ENCODE data around the gene LCA5. TPM values are rescaled to one million over a fixed set of nuclear protein-coding genes. Genes with fewer than 3 reads are reported as not detected.
"Not testable (repeated sequence)": the region's sequence is repeated elsewhere in the genome, so short reads cannot be mapped to it uniquely, and the experiment has no call there.

Gene LCA5
- 0.07 and 0.09 TPM in 2 replicates for total RNA-seq

DNA sequence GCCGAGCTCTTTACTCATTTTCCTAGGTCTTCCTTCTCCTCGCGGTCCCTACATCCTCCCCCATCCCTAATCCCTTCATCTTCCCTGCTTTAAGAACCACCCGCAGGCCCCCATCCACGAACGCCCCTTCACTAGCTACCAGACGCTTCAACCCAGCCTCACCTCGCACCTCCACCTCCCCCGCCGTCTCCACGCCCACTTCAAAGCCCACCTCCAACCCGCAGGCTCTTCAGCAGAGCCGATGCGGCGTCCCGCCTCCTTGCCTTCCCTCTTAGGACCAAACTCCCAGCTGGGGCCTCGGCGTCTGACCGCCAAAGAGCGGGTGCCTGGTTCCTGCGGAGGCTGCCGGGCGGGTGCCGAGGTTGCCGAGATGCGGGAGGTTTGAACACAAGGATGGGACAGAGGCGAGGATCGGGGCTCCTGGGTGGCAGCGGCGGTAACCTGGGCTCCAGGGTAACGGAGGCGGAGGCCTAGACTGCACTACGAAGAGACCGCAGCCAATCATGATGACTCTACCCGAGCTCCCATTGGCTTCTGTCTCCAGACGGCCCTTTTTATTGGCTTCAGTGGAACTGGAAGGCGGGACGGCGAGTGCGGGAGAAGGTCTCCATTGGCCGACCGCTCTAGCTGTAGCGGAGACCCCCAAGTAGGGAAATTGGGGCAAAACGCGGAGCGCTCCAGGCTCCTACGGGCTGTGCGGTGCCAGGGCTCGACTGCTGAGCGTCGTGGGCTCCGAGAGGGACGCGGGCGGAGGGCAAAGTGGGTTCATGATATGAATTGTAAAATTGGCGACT, at the start of gene LCA5:
TSS of gene LCA5 (minus strand) at position 477 of the 794 bp plus-strand sequence. CDS start 18,536 bp downstream, outside the sequence.
- intact Hi-C loops (cut with micrococcal nuclease): loop anchor here (1.0 to 10.0 kb wide), 6 partner anchors 304 to 672 kb away; partner anchors contain the start of genes BCKDHB, IRAK1BP1 and PHIP

DNA sequence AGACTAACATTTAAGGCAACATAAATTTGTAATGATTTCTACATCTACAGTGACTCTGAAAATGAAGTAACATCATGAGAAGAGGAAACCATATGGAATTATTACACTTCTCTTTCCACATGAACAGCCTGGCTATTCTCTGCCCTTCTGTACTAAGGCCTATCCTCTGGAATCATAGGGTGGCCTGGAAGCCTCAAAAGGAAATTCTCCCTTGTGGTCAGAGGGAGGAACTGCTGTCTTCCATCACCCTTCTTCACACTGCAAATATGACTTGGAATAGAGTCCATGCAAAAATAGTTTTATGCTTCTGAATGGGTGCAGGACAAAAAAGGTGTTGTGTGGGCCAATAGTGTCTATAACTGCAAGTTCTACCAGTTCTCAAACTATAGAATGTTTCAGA, 49.3 kb upstream of the LCA5 start:
- intact Hi-C loops (cut with micrococcal nuclease): no loop called here

DNA sequence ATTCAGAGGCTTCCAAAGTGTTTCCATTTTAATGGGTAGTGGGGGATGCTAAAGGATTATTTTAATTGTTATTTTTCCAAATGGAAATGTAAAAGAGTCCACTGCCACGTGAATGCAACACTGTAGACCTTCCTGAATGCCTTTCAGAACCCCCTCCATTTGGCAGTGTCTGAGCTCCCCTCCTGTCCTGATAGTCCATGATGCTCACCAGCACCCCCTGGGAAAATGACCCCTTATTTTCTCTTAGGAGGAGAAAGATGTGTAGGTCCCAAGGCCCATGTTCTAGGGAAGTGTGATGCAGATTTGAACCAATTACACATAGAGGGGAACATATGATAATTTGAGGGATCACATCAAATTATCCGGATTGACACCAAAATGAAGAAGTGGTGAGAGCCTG, 47.1 kb upstream of the LCA5 start:
- intact Hi-C loops (cut with micrococcal nuclease): no loop called here

DNA sequence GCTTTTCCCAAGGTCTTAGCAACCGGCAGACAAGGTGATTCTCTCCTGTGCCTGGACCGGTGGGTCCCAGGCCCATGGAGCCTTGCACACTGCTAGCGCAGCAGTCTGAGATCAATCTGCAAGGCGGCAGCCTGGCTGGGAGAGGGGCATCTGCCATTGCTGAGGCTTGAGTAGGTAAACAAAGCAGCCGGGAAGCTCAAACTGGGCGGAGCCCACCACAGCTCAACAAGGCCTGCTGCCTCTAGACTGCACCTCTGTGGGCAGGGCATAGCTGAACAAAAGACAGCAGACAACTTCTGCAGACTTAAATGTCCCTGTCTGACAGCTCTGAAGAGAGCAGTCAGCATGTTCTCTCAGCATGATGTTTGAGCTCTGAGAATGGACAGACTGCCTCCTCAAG, 40.7 kb upstream of the LCA5 start:
- intact Hi-C loops (cut with micrococcal nuclease): not testable (repeated sequence)

DNA sequence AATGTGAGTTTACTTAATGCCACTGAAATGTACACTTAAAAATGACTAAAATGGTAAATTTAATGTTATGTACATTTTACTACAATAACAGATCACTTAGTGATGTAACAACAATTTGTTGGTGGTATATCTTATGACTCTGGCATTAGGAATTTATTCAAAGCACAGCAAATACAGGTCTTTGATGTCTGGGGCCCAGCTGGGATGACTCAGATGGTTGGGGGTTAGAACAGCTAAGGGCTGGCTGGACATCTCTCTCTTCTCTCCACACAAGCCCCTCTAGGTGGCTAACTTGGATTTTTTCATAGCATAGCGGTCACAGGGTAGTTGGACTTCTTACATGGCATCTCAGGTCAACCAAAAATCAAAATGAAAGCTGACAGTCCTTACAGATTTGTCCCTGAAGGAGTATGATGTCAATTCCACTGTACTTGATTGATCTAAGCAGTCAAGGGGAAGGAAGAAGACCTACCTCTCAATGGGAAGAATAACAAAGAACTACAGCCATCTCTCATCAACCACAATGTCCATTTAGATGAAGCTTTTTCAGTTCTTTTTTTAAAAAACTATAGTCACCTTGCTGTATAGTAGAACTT, 37.5 kb upstream of the LCA5 start:
- intact Hi-C loops (cut with micrococcal nuclease): no loop called here

DNA sequence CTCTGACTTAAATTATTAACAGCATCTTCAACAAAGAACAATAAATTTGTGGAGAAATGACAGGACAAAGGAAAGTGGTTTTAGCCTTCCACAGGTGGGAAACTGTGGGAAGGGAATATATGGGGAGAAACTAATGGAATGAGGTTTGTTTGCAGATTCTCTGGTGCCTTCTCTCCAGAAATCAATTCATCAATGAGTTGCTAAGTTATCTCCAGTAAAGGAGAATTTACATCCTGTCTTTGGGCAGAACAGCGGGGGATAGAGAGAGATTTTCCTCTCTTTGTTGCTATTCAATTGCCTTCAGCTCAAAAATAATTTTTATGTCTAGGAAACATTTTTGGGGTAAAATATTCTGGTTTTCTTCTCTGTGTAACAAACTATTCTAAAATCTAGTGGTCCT, 36.9 kb upstream of the LCA5 start:
- intact Hi-C loops (cut with micrococcal nuclease): no loop called here

DNA sequence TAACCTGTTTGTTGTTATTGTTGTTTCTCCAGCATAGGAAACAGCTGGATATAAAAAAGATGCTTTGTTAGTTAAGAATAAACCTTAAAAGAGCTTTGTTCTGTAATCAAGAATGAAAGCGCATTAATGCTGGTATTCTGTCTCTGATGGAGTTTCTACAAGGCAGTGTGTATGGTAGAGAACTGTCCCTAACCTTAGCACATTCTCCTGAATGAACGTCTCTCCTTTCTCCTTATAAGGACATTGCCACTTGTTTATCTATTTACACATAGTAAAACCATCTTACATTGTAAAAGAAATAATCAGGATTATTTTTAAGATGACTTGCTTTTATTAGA, 33.8 kb upstream of the LCA5 start:
- intact Hi-C loops (cut with micrococcal nuclease): loop anchor here (2.0 kb wide), 2 partner anchors 244 to 298 kb away; no protein-coding TSS in a partner anchor

DNA sequence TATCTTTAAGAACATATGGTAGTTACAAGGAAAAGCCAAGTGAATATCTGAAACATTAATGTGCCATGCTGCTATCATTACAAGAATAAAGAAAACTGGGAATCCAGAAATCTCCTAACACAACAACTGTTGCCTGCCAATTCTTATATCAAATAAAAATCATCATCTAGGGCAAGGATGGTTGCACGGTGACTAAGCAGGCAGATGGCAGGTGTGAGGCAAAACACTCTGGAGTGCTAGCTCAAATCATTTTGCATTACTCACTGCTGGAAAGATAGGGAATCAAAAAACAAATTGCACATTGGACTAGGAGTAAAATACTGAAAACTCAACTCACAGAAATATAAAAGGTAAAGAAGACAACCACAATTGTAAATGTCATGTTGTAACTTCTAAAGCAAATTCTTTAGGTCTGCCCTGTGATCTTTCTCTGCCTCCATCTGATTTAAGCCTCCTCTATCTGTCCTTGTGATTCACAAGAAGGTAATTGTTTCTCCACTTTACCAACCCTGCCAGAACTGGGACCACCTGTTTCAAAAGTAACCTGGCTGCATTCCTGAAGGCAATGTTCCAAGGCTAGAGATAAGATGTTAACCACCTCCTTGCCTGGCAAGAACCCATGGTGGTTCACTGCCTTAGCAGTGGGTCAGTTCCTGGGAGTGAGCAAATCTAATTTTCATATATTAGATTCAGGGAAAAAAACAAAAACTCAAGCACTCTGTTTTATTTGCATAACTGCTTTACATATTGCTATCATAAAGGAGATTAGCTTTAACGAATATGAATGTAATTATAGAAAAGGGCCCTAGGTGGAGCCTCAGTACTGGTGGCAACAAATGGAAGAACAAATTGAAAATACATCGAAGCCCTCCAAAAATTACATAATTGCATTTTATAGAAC, 33.1 kb upstream of the LCA5 start:
- intact Hi-C loops (cut with micrococcal nuclease): loop anchor here (1.0 to 2.0 kb wide), 4 partner anchors 102 to 298 kb away; no protein-coding TSS in a partner anchor

DNA sequence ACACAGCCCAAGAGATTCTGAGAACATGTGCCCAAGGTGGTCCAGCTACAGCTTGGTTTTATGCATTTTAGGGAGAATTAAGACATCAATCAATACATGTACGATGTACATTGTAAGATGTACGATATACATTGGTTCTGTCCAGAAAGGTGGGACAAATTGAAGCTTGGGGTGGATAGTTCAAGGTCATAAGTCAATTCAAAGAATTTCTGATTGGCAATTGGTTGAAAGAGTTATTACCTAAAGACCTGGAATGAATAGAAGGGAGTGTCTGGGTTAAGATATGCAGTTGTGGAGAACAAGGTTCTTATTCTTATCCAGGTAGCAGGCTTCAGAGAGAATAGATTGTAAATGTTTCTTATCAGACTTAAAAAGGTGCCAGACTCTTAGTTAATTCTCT, 31.8 kb upstream of the LCA5 start:
- intact Hi-C loops (cut with micrococcal nuclease): loop anchor here (5.0 kb wide), 1 partner anchor 523 kb away; no protein-coding TSS in a partner anchor

DNA sequence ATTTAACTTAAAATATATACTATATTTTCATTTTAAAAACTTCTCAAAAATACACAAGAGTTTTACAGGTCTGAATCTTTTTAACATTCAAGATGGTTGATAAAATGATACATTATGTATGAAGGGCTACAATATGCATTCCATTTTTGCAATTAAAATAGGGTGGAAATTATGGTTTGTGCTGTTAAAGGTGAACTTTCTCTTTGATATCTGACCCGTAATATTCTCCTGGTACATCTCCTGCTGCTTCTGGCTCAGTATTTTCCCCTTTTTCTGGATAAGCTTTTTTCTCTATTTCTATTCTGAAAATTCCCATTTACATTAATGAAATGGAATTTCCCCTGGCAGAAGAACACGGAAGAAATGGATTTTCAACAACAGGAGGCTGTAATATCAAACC, 27.4 kb upstream of the LCA5 start:
- intact Hi-C loops (cut with micrococcal nuclease): loop anchor here (5.0 kb wide), 1 partner anchor 528 kb away; no protein-coding TSS in a partner anchor

DNA sequence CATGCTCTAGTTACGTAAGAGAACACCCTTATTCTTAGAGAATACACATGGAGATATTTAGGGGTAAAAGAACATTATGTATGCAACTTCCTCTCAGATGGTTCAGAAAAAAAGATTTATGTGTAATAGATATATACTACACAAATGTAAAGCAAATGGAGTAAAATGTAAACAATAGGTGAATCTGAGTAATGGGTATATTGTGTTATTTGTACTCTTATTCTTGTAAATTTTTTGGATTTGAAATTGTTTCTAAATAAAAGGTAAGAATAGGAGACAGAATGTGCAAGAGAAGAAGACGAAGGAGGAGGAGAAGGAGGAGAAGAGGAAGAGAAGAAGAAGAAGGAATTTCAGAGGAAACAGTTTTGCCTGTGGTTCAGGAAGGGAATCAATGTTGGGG, 22.5 kb upstream of the LCA5 start:
- intact Hi-C loops (cut with micrococcal nuclease): no loop called here

DNA sequence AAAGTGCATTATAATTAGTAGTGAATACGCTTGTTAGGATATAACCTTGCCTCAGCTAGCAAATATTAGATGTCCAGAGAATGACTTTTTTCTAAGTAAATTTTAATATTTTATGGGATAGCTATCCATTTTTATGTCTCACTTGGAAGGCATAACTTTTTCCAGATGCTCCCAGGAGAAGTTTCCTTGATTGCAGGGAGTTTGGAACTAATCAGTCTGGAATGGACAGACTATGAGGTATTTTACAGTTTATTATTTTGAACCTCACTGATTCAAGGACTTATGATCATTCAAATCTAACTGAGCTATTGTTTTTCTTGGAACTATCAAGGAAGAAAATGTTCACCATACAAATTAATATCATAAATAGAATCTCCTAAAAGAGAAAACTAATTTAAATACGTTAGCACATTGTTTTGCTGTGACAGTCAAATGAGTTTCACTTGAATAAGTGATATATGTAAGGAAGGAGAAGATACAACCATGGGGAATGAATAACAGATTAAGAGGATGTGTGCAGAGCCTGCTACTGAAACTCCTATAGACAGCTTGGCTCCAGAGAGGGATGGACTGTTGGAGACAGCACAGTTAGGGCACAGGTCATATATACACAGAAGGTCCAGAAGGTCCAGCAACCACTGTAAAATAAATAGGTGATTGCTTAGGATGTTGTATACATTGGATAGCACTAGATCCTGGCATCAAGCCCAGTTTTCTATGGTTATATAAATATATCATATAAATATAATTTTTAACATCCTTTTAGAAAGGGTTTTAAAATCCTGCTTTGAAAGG, 20.6 kb upstream of the LCA5 start:
- intact Hi-C loops (cut with micrococcal nuclease): no loop called here

DNA sequence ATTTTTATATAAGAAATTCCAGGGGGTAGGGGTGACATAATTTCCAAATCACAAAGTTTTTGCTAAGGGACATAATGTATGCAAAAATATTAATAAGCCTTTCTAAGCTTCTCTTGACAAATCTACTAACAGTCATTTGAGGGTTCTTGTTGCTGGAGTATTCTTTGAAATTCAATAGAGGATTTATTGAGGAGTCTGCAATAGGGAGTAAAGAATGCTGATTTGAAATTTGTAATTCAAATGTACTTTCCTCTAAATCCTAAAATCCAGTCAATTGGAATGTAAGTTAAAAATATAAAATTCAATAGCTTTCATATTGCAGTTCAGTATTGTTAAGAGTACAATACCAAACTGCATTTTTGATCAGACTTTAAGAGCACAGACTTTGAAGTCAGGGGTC, 17.1 kb upstream of the LCA5 start:
- intact Hi-C loops (cut with micrococcal nuclease): no loop called here

DNA sequence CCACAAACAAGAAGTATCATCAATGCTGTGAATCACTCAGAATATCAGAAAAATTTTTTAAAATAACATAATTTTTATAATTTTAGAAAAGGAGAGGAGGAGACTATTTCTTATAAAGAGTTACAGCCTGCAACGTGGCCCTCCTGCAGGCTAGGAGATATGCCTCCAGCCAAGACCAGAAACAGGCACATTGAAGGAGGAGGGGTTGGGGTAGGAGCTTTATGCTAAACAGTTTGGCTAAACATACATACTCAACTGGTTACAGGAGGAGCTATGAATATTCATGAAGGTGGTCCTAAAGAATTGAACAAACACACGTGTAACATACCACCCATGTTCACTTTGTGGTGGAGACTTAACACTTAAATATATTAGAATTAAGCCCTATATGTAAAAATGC, 14.2 kb upstream of the LCA5 start:
- intact Hi-C loops (cut with micrococcal nuclease): no loop called here

DNA sequence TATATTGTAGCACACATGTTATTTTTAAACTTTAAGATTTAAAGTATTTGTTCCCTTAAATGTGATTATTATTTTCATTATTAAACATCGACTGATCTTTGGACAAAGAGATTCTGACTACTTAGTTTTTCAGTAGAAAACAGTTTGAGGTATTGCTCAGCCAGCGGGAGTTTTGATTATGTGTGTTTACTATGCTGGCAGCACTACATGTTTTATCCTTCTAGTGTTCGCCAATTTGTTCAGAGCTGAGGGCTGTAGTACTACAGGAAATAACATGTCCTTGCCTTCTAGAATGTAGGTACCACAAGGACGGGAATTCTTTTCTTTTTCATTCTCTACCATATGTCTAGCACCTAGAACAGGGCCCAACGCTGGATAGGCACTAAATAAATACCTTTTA, 11.1 kb upstream of the LCA5 start:
- intact Hi-C loops (cut with micrococcal nuclease): no loop called here

DNA sequence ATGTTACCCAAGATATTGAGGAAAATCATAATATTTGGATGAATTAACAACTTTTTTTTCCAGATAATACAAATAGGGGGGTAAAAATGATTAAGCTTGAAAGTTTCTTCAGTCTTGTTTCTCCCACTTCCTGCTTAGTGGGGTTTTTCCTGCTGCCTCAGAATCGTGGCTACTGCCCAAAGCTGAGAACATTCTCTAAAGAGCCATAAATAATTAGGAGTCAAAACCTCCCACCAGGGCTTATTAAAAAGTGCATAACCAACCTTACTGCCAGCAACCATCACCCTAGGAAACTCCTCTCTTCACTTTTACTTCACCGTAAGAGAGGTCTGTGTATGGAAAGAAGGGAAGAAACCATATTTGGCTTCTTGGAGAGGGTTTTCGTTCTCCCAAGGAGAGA, 9.0 kb upstream of the LCA5 start:
- intact Hi-C loops (cut with micrococcal nuclease): no loop called here

DNA sequence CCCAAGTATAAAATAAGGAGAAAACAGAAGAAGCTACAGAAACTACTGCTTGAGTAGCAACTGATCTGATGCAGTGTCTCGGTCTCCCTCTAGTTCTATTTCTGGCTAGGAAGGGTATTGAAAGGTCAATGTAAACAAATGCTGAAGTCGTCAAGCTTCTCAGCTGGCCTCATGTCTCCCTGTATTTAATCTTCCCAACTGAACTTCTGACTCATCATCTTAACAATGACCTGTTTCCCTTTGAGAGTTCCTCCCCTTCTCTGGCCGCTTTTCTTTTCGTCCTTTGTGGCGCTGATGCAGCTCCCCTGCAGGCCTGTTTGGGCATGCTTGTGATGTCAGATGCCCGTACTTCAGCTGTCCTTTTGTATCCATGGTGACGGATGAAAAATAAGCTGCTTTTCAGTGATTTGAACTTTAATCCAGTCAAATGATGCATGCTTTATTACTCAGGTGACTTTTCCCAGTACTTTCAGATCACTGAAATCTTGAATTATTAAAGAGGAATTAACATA, 7.8 kb upstream of the LCA5 start:
- intact Hi-C loops (cut with micrococcal nuclease): no loop called here

DNA sequence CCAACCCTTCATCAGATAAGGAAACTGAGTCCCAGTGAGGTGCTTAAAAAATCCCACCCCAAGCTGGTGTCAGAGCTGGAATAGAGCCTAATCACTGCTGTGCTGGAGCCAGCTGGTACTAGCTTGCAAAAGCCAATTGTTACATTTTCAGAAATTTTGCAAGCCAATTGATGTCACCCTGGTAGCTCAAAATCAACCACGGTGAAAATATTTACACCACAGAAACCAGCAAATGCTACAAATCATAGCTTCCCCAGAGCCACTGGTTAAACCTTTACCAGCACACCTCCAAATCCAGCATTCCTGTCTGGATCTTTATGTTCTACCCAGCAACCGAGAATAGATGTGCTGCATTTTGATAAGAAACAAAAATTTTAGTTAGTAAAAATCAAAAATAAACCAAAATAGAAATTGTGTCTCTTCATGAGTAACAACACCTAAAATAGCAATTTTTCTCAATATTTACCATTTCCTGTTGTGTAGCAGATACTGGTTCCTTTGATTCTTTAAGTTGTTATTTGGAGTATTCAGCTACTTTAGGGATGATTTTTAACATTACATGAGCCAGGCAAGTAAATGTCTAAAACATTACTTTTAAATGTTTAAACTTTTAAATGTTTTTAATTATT, 7.2 kb upstream of the LCA5 start:
- intact Hi-C loops (cut with micrococcal nuclease): no loop called here

DNA sequence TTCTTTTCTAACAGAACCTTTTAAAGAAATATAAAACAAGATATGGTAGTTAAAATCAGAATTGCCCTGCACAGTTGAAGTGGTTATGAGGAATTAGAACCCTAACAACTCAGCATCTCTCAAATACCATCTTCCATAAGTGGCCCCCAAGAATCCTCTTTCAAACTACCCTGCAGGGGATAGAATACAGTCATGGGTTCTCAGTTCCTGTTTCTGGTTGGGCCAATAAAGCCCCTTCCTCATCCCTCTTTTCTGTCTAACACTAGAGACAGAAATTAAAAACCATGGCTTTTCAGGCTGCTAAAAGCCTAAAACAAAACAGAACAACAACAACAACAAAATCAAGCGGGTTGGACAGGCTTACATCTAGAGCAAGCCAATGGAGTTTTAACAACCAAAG, 6.7 kb upstream of the LCA5 start:
- intact Hi-C loops (cut with micrococcal nuclease): no loop called here

DNA sequence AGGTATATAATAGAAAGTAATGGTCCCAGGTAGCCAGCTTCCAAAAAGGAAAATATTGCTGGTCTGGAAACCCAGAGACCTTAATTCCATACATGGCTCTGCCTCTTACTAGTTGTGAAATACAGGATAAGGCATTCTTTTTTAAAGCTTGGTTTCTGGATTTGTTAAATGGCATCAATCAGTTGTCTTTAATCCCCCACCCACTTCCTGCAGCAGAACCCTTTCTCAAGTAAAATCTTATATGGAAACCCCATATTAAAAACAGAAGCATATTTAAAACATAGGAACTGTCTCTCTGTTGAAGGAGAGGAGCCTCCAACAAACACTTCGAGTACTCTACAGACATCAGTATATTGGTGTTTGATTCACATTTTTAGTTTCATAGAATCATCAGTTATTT, 6.2 kb upstream of the LCA5 start:
- intact Hi-C loops (cut with micrococcal nuclease): no loop called here
